ENCODE results near the gene ATP13A4. TPM values are rescaled to one million over a fixed set of nuclear protein-coding genes. Genes with fewer than 3 reads are reported as not detected.

ATP13A4 gene
- total RNA-seq, 2 experiments from 2014 or later = 0.44 to 2.5 TPM

DNA sequence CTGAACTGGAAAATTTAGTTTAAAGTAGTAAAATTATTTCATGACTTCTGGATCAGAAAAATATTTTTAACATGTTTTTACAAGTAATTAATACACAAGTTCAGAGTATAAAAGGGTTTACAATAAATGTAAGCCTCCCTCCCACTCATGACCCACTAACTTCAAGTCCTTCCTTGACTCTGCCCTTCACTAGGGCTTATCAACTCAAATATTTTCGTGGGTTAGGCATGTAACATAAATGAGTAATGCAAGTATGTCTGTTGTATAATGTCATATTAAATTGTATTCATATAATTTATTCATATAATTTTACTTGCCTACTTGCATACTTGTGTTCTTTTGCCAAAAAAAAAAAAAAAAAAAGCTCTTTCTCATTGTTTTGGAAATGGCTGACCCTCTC, 34.9 kb upstream of the ATP13A4 start:
- H3K36me3 ChIP-seq (ENCODE audit: insufficient read depth, low read length) = no peaks in the 10 kb centered on the region
- no peaks in the 10 kb centered on the region for H4K20me1 ChIP-seq (ENCODE audit: insufficient read depth, low read length)
- H3K79me2 ChIP-seq (ENCODE audit: insufficient read depth, low read depth, low read length) = peaks cover 11% of the 10 kb centered on the region
- H3K4me1 ChIP-seq (ENCODE audit: insufficient read depth, low read length, poor library complexity, severe bottlenecking) = peaks cover 15% of the 10 kb centered on the region
- no peak overlapping the region for H3K4me2 ChIP-seq (ENCODE audit: low read length)
- H3K9me3 ChIP-seq (ENCODE audit: low read length) = no peaks in the 10 kb centered on the region
- H3K4me3 ChIP-seq (ENCODE audit: low read depth, low read length, poor library complexity, severe bottlenecking) = no peak overlapping the region
- H3K27ac ChIP-seq (ENCODE audit: low read depth, low read length, poor library complexity, severe bottlenecking) = no peak overlapping the region
- no TSS peak for BruUV-seq (replicated peaks)
- H3K9me2 ChIP-seq (ENCODE audit: insufficient read depth, low read length) = no peaks in the 10 kb centered on the region
- no peak for DNase-seq (ENCODE audit: low spot score)
- ChIA-PET POLR2A (interaction anchor here (0.6 to 0.7 kb wide), 5 partner anchors 16 to 1418 kb away, joined by 3 to 4 read pairs (median 3); no protein-coding TSS in a partner anchor), CTCF (ENCODE audit: unreplicated experiment) (no interaction called here)
- intact Hi-C loops (cut with micrococcal nuclease; ENCODE audit: unreplicated experiment) = no loop called here
- H2AFZ ChIP-seq (ENCODE audit: low read length) = no peak overlapping the region
- TF ChIP-seq, protein P1, sequence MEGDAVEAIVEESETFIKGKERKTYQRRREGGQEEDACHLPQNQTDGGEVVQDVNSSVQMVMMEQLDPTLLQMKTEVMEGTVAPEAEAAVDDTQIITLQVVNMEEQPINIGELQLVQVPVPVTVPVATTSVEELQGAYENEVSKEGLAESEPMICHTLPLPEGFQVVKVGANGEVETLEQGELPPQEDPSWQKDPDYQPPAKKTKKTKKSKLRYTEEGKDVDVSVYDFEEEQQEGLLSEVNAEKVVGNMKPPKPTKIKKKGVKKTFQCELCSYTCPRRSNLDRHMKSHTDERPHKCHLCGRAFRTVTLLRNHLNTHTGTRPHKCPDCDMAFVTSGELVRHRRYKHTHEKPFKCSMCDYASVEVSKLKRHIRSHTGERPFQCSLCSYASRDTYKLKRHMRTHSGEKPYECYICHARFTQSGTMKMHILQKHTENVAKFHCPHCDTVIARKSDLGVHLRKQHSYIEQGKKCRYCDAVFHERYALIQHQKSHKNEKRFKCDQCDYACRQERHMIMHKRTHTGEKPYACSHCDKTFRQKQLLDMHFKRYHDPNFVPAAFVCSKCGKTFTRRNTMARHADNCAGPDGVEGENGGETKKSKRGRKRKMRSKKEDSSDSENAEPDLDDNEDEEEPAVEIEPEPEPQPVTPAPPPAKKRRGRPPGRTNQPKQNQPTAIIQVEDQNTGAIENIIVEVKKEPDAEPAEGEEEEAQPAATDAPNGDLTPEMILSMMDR (conservative IDR thresholded peaks at IDR 0.05; ENCODE audit: low read length) = no peak
- no peak for TF ChIP-seq EZH2phosphoT487 (IDR thresholded peaks at IDR 0.05; ENCODE audit: borderline replicate concordance, low read depth, low read length)

DNA sequence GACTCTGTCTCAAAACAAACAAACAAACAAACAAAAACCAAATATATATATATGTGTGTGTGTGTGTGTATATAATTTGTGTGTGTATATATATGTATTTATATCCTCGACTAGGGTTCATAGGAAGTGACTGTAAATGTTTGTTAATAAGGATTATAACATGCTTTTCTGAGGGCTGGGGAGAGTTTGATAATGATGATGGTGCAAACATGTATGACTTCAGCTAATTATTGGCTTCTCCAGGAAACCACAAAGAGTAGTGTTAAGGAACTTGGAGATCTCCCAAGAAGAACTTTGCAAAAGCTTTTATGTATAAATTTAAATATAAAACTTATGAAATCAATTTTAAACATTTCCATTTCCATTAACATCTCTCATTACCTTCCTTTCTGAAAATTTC, 34.4 kb upstream of the ATP13A4 start:
- no peak for DNase-seq (ENCODE audit: low spot score)
- TF ChIP-seq, protein P1 (conservative IDR thresholded peaks at IDR 0.05; ENCODE audit: low read length) = no peak
- no peak for TF ChIP-seq EZH2phosphoT487 (IDR thresholded peaks at IDR 0.05; ENCODE audit: borderline replicate concordance, low read depth, low read length)
- Histone ChIP-seq H3K4me3 (ENCODE audit: low read depth, low read length, poor library complexity, severe bottlenecking) (no peak overlapping the region), H3K27ac (ENCODE audit: low read depth, low read length, poor library complexity, severe bottlenecking) (no peak overlapping the region), H3K9me2 (ENCODE audit: insufficient read depth, low read length) (no peaks in the 10 kb centered on the region), H3K4me2 (ENCODE audit: low read length) (no peak overlapping the region), H4K20me1 (ENCODE audit: insufficient read depth, low read length) (no peaks in the 10 kb centered on the region), H3K36me3 (ENCODE audit: insufficient read depth, low read length) (no peaks in the 10 kb centered on the region), H3K4me1 (ENCODE audit: insufficient read depth, low read length, poor library complexity, severe bottlenecking) (peaks cover 10% of the 10 kb centered on the region), H3K9me3 (ENCODE audit: low read length) (no peaks in the 10 kb centered on the region), H3K79me2 (ENCODE audit: insufficient read depth, low read depth, low read length) (peaks cover 7% of the 10 kb centered on the region), H2AFZ (ENCODE audit: low read length) (no peak overlapping the region)
- BruUV-seq (replicated peaks) = no TSS peak
- CTCF ChIA-PET (ENCODE audit: unreplicated experiment) = no interaction called here
- POLR2A ChIA-PET = interaction anchor here (0.7 kb wide), 1 partner anchor 1036 kb away, joined by 3 read pairs; no protein-coding TSS in a partner anchor
- intact Hi-C loops (cut with micrococcal nuclease; ENCODE audit: unreplicated experiment) = no loop called here

DNA sequence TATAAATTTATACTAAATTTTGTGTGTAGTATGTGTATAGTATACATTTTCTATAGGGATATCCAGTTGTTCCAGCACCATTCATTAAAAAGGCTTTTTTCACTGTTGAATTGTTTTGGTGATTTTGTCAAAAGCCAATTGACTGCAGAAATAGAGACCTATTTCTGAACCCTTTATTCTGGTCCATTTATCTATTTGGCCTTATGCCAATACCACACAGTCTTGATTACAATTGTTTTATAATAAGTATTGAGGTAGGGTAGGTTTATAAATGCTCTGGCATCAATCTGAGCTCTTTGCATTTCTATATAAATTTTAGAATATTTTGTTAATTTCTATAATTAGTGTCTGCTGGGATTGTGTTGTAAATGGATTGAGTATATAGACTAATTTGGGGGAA, 31.8 kb upstream of the ATP13A4 start:
- Histone ChIP-seq H3K9me3 (ENCODE audit: low read length) (no peaks in the 10 kb centered on the region), H3K27ac (ENCODE audit: low read depth, low read length, poor library complexity, severe bottlenecking) (no peak overlapping the region), H3K4me3 (ENCODE audit: low read depth, low read length, poor library complexity, severe bottlenecking) (no peak overlapping the region), H2AFZ (ENCODE audit: low read length) (no peak overlapping the region), H4K20me1 (ENCODE audit: insufficient read depth, low read length) (no peaks in the 10 kb centered on the region), H3K36me3 (ENCODE audit: insufficient read depth, low read length) (no peaks in the 10 kb centered on the region), H3K4me2 (ENCODE audit: low read length) (no peak overlapping the region), H3K4me1 (ENCODE audit: insufficient read depth, low read length, poor library complexity, severe bottlenecking) (no peaks in the 10 kb centered on the region), H3K79me2 (ENCODE audit: insufficient read depth, low read depth, low read length) (no peaks in the 10 kb centered on the region), H3K9me2 (ENCODE audit: insufficient read depth, low read length) (no peaks in the 10 kb centered on the region)
- BruUV-seq (replicated peaks) = no TSS peak
- intact Hi-C loops (cut with micrococcal nuclease; ENCODE audit: unreplicated experiment) = no loop called here
- DNase-seq (ENCODE audit: low spot score) = no peak
- TF ChIP-seq, protein P1 (conservative IDR thresholded peaks at IDR 0.05; ENCODE audit: low read length) = no peak
- TF ChIP-seq EZH2phosphoT487 (IDR thresholded peaks at IDR 0.05; ENCODE audit: borderline replicate concordance, low read depth, low read length) = no peak
- ChIA-PET CTCF (ENCODE audit: unreplicated experiment) (no interaction called here), POLR2A (interaction anchor here (0.6 kb wide), 1 partner anchor 102 kb away, joined by 8 read pairs; no protein-coding TSS in a partner anchor)
